HTR-8/SVneo (cell line): ENCODE measurements around the gene PMEPA1.

Experiments used
- DNase-seq: peaks from one replicate; pipeline ENCODE4 v3.0.0; 2011; ENCODE audit warnings: low spot score, mixed read lengths; ENCODE audit not compliant: insufficient read length
- FAIRE-seq: peaks from 2 replicates; lab custom pipeline; 2011; peaks lifted over from hg19 to GRCh38; lab: Jason Lieb, UNC

PMEPA1 gene

DNA sequence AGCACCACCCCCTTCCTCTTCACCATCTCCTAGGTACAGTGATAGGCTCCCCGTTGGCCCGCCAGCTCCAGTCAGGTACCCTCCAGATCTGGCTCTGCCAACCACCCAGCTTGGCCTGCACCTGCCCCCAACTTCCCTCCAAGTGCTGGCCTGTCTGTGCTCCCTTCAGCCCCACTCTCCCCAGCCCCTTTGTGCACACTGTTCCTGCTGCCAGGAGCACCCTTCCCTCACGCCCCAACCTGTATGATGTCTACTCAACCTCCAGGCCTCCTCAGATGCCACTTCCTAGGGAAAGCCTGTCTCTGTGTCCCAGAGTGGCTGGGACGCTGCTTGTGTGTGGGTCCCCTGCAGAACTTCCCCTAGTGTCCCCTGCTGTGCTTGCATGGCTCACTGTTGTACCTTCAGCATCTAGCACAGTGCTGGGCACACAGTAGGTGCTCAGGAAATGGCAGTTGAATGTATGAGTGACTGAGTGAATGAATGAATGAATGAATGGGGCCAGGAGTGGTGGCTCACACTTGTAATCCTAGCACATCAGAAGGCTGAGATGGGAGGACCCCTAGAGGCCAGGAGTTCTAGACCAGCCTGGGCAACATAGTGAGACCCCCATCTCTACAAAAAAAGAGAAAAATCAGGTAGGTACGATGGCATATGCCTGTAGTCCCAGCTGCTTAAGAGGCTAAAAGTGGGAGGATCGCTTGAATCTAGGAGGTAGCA lies 92.6 kb downstream of the PMEPA1 start:
- DNase-seq (no peak), FAIRE-seq (peak; percentile 92)

- FAIRE-seq (peak; percentile 80), DNase-seq (no peak)
Observed at GRCh38 chr20:57616143-57616951, 93.5 kb downstream of the PMEPA1 start.

- DNase-seq (no peak), FAIRE-seq (no peak)
Observed at GRCh38 chr20:57615445-57615811, 94.4 kb downstream of the PMEPA1 start.

DNA sequence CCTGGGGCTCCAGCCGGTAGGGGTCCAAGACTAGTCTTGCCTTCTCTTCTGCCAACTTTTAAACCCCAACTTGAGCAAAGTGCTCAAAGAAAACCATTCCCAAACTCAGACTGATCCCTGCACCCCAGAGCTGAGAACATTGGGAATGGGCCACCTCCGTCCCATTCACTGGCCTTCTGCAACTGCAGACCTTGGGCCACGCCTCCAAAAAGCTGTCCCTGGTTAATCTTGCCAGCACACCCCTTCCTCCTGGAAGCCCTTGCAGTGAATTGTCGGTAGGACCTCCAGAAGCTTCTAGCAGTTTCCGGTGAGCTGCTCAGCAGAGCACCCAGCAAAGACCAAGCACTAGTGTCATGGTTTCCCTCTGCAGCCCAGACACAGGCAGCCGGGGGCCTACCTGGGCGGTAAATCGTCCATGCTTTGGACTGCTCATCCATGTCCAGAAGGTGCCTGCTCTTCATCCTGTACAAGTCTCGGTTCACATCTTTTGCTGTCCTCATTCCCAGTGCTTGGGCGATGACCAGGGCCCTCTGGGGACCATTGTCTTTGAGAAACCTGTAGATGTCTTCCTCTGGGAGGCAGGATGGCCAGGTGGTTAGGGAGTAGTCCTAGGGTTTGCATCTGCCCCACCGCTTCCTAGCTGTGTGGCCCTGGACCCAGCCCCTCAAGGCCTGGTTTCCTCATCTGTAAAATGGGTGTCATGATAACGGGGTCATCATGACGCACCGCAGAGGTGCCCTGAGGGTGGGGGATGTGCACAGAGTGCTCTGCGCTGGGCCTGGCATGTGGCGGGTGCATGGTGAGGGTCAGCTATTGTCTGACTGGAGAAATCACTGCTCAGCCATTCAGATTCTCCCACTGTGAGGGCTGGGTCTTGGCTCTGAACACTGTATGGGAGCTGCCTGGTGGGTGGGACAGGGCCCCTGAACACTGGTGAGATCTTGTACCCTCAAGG lies 95.0 kb downstream of the PMEPA1 start:
- peak; percentile 82 for FAIRE-seq
- DNase-seq: no peak

DNA sequence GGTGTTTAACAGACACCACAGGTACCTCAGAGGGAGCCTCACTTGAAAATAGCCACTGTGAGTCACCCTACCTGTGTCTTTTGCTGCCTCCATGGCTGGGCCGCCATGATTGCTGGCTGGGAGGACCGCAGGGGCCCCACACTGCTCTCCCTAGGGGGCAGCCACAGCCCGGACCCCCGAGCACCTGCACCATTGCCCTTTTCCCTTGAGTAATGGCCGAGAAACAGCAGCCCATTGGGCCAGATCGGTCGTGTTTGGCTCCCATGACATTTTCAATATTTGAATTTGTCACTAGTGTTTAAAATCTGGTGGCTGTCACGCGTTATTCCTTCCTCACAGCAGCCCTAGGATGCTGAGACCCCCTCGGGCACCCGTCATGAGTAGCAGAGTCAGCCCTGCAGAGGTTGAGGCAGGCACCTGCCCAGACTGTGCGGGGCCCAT lies 96.3 kb downstream of the PMEPA1 start:
- FAIRE-seq: peak; percentile 75
- no peak for DNase-seq

GRCh38 chr20:57612916-57613315 lies 96.9 kb downstream of the PMEPA1 start:
- FAIRE-seq: no peak

GRCh38 chr20:57612436-57612835 lies 97.4 kb downstream of the PMEPA1 start:
- DNase-seq (no peak), FAIRE-seq (peak; percentile 86)

More at GRCh38 chr20:57612916-57613315, 96.9 kb downstream of the PMEPA1 start:
- DNase-seq: no peak

GRCh38 chr20:57611586-57612311 lies 98.1 kb downstream of the PMEPA1 start:
- peak; percentile 48 for FAIRE-seq

DNA sequence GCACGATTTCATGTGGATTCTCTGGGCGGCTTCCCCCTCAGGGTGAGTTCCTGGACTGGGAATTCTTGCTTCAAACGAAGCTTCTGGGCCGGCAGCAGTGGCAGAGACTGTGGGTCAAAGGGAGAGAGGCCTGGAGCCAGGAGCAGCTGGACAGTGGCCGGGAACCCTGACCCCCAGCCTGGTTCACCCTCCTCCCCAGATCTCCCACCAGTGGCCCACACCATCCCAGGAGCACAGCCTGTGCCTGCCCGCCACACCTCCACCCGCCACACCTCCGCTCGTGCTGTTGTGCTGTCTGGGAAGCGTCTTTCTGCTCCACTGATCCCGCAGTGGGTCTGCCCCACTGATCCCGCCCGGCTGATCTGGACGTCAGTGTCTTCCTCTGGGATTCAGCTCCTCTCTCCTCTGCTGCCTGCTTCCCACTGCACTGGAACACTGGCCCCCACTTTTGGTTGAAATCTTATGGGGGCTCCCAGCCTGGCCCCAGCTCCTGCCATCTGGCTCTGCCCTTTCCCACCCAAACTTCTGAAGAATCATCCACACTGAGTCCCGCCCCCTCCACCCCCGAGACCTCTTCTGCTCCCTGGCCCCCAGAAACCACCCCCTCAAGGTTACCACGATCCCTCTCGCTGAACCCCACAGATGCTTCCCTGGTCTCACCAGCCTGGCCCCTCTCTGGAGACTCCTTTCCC lies 99.4 kb downstream of the PMEPA1 start:
- DNase-seq: no peak
- FAIRE-seq: peak; percentile 44

More at GRCh38 chr20:57611586-57612311, 98.1 kb downstream of the PMEPA1 start:
- no peak for DNase-seq

DNA sequence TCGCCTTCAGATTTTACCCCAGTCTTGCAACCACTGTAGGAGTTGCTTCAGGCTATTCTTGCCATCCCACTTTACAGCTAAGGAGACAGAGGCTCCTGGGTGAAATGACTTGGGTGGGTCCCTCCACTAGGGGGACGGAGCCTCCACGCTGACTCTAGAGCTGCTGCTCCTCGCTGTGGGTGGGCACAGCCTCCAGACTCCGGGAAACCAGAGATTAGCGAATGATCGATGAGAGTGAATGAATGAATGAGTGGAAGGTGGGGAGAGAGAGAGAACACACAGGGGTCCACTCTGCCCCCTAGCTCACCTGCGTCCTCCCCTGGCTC lies 100.0 kb downstream of the PMEPA1 start:
- no peak for DNase-seq
- peak; percentile 83 for FAIRE-seq

GRCh38 chr20:57609086-57609841 lies 100.6 kb downstream of the PMEPA1 start:
- FAIRE-seq (peak; percentile 46), DNase-seq (no peak)

- DNase-seq: no peak
- no peak for FAIRE-seq
Observed at GRCh38 chr20:57608516-57608915, 101.3 kb downstream of the PMEPA1 start.

DNA sequence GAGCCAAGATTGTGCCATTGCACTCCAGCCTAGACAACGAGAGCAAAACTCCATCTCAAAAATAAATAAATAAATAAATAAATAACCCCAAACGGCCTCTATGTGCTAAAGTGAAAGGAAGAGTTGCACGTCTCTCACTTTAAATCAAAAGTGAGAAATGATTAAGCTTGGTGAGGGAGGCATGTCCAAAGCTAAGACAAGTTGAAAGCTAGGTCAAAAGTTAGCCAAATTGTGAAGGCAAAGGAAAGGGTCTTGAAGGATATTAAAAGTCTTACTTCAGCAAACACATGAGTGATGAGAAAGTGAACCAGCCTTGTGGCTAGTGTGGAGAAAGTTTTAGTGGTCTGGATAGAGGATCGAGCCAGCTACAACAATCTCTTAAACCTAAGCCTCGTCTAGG lies 103.9 kb downstream of the PMEPA1 start:
- FAIRE-seq: peak; percentile 52

GRCh38 chr20:57605045-57605444 lies 104.8 kb downstream of the PMEPA1 start:
- FAIRE-seq (peak; percentile 95), DNase-seq (no peak)

More for the DNA sequence above, 103.9 kb downstream of the PMEPA1 start:
- no peak for DNase-seq

DNA sequence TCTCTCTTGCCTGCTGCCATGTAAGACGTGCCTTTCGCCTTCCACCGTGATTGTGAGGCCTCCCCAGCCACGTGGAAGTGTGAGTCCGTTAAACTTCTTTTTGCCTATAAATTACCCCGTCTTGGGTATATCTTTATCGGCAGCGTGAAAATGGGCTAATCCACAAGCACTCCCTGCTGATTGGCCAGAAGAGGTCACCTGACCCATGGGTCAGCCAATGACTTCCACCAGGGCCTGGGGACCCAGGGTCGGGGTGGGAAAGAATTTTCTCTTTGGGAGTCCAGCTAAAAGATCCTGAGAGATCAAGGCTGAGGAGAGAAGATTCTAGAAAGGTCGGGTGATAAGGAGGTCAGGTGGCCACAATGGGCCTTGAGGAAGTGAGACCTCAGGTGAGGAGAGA lies 106.7 kb downstream of the PMEPA1 start:
- FAIRE-seq: no peak
- no peak for DNase-seq

DNA sequence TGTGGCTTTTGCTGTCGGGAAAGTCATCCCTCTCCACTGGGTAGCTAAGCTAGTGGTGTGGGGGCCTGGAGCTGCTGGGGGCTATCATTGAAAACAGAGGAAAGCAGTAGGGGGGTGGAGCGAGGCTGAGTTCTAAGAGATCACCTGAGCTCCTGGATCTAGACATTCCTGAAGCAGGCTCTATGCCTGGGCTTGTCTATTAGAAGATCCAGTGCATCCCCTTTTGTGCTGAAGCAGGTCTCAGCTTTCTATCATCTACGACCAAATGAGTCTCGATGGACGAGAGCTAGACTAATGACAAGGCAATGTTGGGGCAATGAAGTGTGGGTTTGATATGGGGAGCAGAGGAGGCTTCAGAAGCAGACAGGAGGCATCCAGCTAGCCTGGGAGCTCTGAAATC lies 108.1 kb downstream of the PMEPA1 start:
- DNase-seq: no peak
- FAIRE-seq: no peak

DNA sequence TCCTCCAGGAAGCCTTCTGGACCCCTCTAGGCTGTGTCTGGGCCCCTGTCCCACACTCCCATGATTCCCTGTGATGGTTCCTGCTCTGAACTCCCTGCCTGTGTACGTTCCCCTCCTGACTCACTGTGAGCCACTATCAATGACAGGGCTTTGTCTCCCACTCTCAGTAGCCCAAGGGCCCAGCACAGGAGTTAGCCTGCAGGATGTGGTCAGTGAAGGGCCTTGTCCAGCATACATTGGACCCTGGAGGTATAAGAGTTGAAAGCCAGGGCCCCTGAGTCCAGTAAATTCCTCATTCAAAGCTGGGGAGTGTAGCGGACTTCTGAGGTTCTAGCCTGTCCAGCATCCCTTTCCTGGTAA lies 108.6 kb downstream of the PMEPA1 start:
- no peak for DNase-seq
- no peak for FAIRE-seq

DNA sequence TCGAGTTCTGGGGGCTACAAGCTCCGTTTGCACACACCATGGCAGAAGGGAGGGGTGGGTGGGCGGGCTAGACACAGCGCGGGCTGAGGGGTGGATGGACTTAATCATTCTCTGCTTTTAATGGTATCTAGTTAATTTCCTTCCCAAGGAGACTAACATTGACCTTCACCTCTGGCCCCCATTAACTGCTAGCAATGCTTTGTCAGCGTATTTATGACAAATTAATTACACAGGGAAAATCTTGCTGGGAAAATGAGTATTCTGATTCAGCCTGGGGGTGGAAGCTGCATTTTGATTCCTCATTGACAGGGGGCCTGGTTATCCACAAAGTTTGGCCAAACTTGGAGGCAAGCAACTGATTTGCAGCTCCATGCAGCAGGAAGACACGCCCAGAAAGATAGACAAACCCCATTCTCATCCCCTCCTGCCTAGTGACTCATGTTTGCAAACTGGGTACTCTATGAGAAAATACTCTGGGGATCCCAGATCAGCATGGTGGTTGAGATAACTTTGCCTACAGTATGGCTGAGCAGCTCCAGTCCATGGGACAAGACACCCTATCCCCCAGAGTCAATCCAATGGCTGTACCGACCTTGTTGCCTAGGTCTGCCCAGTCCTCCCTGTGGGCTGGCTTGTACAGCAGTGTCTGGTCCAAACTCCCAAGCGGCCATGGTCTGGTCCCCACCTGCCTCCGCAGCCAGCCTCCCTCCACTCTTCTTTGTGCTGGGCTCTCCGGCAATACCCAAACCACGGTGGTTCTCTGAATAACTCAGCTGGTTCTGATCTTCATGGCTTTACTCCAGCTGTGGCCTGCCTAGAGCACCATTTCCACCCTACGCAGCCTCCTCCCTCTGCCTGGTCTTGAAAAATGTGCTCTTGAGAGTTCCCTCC lies 109.2 kb downstream of the PMEPA1 start:
- DNase-seq: no peak
- peak; percentile 89 for FAIRE-seq
